GM12891 (cell line): ENCODE results near the gene OR51G2.

Experiments used
- DNase-seq: peaks from one replicate; pipeline ENCODE4 v3.0.0; 2011; ENCODE audit warnings: low spot score; ENCODE audit not compliant: insufficient read length
- FAIRE-seq: peaks from 2 replicates; lab custom pipeline; 2011; peaks lifted over from hg19 to GRCh38; lab: Jason Lieb, UNC
- PAX5 ChIP-seq: IDR thresholded peaks from 2 replicates; pipeline ENCODE4 v1.6.1; 2011; ENCODE audit warnings: low read length, moderate library complexity, mild to moderate bottlenecking; ENCODE audit not compliant: insufficient read depth, severe bottlenecking
- POLR2A ChIP-seq: IDR thresholded peaks from 2 replicates; pipeline ENCODE4 v1.6.1; 2011; ENCODE audit warnings: low read depth, low read length, control low read depth
- POLR2AphosphoS5 ChIP-seq: IDR thresholded peaks from 2 replicates; pipeline ENCODE4 v1.6.1; 2011; ENCODE audit warnings: low read depth, low read length, control low read depth
- POU2F2 ChIP-seq: IDR thresholded peaks from 2 replicates; pipeline ENCODE4 v1.6.1; 2011; ENCODE audit warnings: low read depth, mild to moderate bottlenecking, control low read depth, low read length, moderate library complexity
- SPI1 ChIP-seq: IDR thresholded peaks from 2 replicates; pipeline ENCODE4 v1.6.1; 2011; ENCODE audit warnings: low read depth, low read length, control low read depth
- TAF1 ChIP-seq: IDR thresholded peaks from 2 replicates; pipeline ENCODE4 v1.6.1; 2011; ENCODE audit warnings: low read depth, low read length, control low read depth

The OR51G2 gene

DNA sequence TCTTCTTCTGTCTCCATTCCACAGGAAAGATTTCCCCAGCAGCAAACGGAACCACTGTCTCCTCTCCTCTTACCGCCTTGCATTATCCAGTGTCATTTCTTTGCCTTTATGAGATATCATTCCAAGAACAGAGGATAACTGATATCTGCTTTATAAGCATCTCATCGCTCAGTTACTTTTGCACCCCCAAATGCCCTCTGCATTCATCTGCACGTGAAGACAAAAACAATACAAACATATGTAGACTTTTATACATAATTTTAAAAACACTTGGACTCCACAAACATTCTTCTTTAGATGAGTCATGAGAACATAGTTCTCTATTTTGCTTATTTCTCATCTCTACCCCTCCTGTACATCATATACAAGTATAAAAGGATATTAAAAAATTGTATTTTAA is 38.0 kb downstream of the OR51G2 start:
- DNase-seq: no peak
- no peak for TF ChIP-seq PAX5
- TF ChIP-seq TAF1: no peak
- no peak for TF ChIP-seq POLR2A
- no peak for TF ChIP-seq POLR2AphosphoS5
- TF ChIP-seq SPI1: no peak
- TF ChIP-seq POU2F2: no peak
- no peak for FAIRE-seq

DNA sequence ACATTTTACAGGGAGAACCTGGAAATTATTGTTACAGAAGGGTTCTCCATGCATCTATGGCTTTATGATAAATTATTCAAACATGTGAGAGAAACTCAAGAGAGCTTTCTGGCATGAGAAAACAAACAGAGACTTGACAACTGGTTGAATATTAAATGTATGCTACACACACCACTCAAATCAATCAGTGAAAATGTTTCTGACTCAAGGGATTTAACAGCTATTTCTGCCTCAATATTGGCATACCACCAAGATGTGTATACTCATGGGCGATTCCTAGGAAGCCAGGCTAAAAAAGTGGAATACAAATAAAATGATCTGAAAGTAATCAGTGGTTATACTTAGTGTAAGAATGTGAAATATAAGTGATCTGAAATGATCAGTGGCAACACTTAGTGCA is 53.3 kb downstream of the OR51G2 start:
- TF ChIP-seq POLR2AphosphoS5 (no peak), SPI1 (no peak), POLR2A (no peak), PAX5 (no peak), TAF1 (no peak), POU2F2 (no peak)
- DNase-seq (no peak), FAIRE-seq (no peak)

DNA sequence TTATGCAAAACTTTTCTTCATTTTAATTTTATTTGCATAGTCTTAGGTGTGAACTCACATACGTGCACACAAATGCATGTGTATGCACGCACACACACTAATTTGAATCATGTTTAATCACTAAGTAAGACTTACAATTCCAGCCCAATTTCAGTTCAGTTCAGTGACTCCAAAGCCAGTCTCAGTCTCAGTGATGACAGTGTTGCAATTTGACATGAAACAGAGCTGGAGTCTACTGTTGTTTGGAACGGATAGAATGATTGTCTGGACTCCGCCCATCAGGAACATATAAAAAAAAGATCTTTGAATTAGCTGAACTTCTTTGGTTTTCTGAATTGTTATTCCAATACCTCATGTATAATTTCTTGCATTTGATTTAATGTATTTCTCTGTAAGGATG is 55.3 kb downstream of the OR51G2 start:
- no peak for TF ChIP-seq TAF1
- DNase-seq: no peak
- FAIRE-seq: no peak
